NCI-H2107 treated with DMSO at 0.1 percent for 48 hours (cell line): ENCODE measurements around the gene RAB37.

Experiments
- DNase-seq: peaks from one replicate; lab custom pipeline; 2025; ENCODE audit not compliant: unreplicated experiment; lab: John Stamatoyannopoulos, UW

The RAB37 gene

DNA sequence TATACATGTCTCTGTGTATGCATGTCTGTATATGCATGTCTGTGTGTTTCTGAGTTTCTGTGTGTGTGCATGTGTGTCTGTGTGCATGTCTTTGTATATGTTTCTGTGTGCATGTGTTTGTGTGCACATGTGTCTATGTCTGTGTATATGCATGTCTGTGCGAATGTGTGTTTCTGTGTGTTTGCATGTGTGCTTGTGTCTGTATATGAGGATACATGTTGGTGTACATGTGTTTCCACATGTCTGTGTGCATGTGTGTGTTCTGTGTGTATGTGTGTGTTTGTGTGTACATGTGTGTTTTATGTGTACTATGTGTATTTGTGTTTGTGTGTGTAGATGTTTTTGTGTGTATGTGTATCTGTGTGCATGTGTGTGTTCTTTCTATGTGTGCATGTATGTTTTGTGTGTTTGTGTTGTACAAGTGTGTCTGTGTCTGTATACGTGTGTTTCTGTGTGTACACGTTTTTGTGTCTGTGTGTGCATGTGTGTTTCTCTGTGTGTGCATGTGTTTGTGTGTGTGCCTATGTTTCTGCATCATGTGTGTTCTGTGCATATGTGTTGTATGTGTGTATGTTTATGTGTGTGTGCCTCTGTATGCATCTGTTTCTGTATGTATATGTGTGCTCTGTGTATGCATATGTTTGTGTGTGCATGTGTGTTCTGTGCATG, 8.9 kb upstream of the RAB37 start:
- no peak for DNase-seq

DNA sequence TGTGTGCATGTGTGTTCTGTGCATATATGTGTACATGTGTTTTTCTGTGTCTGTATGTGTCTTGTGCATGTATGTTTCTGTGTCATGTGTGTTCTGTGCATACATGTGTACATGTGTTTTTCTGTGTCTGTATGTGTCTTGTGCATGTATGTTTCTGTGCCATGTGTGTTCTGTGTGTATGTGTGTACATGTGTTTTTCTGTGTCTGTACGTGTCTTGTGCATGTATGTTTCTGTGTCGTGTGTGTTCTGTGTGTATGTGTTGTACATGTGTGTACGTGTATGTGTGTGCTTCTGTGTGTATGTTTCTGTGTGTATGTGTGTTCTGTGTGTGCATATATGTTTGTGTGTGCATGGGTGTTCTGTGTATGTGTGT, 8.4 kb upstream of the RAB37 start:
- DNase-seq: no peak

DNA sequence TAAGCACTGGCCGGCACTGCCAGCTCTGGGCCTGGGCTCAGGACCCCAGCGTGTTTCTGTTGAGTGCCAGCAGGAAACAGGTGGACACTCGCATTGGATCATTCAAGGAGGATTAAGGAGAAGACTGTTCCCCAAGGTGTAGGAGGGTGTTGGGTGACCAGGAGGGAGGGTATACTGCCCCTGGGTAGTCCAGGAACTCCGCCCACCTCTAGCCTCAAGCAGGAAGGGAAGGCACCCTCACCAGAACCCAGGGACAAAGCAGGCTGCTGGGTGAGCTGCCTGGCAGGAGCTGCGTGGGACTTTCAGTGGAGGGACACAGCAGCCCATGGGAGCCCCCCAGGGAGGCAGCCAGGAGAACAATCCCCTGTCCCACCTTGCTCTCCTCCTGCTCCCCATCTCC, 7.7 kb upstream of the RAB37 start:
- DNase-seq: no peak

DNA sequence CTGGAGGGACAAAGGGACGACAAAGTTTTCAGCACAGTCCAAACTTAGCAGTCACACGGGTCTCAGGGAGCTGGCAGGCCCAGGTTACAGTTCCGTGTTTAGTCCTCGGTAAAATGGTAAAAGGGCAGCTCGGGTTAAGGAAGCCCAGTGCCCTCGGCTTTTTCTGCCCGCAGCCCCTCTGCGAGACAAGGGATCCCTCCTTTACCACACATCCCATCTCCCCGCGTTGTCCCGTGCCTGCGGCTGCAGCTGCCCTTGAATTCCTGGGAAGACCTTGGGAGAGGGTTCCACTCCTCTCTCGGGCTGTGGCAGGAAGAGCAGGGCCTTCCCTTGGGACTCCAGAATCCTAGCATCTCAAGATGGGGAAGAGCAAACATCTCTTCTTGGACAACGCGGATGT, 7.2 kb upstream of the RAB37 start:
- DNase-seq: no peak

DNA sequence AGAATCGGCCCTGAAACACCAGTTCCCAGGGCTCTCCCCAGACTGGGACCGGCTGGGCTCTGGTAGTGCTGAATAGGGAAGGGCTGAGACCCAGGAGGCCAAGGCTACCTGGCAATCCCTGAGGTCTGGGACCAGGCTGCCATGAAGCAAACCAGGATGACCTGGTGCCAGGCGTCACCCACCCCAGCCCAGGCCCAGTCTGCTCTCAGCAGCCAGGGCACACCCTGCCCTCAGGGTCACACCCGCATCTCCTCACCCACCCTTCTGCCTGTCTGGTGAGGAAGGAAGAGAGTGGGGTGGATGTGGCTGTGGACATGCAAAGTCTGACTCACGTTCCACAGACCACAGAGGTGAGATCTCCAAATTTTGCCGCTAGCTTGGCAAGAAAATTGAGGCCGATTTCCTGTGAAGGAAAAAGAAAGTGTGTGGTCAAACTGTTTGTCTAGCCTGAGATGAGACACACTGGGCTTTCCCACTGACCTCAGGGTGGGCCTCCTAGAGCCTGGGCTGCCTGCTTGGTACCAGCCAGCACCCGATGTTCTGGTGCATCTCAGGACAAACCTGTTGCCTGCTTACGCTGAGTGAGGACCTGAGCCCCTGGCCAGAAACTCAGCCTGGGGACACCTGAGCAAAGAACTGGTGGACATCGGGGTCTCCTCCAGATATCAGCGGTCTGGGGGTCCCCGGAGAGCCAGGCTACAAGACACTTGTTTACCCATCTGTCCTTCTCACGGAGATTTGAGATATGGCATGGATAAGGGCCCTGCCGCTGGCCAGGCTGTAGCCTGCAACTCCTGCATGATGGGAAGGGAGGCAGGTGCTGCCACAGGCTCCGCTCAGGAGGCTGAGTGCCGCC, 6.3 kb upstream of the RAB37 start:
- DNase-seq: no peak

DNA sequence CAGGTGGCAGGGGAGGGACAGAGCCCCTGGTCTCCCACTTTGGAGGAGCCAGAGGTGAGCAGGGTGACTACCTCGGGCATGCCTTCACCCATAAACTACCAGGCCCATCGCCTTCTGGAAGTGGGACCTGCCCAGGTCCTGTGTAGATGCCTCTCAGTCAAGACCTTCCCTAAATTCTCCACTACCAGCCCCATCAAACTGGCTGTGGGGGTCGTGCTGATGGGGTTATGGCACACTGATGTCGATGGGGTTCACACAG, 5.8 kb upstream of the RAB37 start:
- DNase-seq: no peak

DNA sequence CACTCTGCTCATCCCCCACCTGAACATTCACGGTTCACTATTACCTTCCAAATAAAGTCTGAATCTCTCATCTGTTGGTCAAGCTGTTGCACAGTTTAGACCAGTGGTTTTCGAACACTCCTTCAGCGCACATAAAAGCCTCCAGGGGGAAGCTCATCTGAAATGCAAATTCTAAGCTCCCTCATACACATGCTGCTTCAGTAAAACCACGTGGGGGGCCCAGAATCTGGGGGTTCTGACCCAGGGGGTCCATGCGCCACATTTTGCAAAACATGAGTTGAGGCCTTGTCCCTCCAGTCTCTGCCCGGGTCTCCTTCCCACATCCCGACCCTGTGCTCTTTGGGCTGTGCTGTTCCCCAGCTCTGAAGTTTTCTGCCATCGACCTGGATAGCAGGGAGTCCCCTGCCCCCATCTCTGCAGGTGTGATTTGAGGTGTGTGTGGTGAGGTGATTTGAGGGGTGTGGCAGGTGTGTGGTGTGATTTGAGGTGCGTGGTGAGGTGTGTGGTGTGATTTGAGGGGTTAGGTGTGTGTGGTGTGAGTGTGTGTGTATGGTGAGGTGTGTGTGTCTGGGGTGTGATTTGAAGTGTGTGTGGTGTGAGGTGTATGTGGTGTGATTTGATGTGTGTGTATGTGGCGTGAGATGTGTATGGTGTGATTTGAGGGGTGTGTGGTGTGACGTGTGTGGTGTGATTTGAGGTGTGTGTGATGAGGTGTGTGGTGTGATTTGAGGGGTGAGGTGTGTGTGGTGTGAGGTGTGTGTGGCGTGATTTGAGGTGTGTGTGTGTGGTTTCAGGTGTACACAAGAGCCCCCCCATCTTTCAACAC, 4.8 kb upstream of the RAB37 start:
- no peak for DNase-seq

DNA sequence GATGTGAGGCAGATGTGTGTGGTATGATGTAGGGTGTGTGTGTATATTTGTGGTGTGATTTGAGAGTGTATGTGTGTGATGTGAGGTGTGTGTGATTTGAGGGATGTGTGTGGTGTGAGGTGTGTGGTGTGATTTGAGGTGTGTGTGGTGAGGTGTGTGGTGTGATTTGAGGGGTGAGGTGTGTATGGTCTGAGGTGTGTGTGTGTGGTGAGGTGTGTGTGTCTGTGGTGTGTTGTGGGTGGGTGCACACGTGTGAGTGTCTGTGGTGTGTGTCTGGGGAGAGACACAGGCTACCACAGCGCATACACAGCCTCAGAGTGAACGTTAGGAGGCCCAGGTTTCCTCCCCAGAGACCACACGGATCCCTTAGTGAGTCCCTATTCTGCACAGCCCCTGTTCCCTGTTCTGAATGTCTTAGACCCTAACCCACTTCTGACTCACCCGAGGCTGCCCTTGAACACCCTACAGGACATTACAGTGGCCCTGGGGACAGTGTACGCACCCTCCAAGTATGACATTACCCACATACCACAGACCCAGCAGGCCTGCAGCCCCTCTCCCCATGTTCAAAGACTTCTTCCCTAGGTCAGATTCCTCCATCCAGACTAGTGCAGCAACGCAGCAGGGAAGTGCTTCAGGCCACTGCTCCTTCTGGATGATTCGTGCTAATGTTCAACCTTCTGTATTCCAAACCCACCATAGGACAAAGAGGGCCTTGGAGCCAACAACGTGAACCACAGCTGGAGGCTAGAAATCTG, 3.5 kb upstream of the RAB37 start:
- DNase-seq: no peak

DNA sequence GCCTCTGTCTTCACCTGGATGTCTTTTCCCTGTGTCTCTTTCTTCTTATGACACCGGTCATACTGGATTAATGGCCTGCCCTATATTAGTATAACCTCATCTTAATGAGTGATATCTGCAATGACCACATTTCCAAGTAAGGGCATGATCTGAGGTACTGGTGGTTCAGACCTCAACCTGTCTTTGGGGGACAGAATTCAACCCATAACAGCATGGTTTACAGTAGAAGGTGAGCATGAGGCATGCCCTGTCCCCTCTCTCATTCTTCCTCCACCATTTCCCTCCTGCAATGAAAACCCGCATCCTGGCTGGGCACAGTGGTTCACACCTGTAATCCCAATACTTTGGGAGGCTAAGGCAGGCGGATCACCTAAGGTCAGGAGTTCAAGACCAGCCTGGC, 2.8 kb upstream of the RAB37 start:
- no peak for DNase-seq

DNA sequence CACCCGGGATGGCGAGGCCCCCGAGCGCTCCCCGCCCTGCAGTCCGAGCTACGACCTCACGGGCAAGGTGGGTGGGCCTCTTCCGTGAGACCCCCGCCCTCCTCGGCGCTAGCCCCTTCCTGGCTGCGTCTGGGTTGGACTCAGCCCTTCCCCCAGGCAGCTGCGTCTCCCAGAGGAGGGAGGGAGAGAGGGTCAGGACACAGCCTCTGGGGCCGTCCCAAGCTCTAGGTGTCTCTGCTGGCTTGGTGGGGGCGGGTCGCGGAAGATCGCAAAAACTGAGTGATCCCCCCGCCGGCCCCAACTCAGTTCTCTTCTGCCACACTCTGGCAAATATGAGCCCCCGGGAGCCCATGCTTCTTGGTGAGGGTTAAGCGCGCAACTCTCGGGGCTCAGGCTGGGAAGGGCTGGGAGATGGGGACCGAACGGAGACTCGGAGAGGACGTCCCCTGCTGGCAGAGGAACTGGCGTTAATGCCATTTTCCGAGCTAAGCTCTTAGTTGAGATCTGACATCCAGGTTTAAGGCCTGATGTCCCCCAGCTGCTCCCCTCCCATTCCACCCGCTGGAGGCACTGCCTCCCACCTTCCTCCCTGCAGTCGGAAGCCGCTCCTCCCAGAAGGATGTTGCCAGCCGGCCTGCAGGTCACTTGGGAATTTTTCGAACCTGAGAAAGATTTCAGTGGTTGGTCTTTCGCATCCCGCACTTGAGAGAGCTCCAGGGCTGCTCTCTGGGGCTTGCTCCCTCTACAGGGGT, 419 bp downstream of the RAB37 start:
- no peak for DNase-seq

DNA sequence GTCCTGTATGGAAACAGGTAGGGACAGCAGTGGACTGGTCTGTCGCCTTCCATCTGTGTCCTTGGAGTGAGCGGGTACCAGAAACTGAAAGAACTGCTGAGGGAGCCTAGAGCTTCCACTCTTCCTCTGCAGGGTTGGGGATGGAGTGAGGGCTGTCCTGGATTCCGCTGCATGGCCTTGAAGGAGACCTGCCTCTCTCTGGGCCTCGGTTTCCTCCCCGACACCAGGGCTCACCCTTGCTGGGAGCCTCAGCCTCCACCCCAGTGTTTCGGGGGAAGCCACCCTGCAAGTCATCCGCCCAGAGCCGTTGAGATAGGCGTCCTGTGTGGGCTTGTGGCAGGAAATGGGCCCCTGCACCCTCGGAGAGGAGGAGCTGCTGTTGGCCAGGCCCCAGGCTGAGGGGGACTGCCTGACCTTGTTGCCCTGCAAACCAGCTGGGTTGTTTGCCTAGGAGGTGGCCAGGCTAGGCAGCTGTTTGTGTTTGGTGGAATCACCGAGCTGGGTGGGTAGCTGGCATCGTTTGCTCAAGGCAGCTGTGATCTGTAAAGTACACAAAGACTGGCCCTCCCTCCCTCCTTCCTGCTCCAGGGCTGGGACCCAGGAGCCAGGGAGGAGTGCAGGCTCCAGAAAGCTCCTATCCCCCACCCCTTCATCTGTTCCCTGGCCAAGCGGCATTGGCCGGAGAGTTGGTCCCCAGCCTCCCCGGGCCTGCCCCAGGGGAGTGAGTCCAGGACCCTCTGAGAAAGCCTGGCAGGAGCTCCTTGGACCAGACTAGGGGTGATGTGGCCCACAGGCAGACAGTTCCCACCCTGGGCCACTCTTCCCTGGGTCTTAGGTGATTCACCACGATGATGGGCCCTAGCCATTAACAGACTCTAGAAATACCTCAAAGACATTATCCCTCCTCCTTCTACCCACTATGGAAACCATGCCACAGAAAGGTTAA, 1.3 kb downstream of the RAB37 start:
- DNase-seq: no peak

DNA sequence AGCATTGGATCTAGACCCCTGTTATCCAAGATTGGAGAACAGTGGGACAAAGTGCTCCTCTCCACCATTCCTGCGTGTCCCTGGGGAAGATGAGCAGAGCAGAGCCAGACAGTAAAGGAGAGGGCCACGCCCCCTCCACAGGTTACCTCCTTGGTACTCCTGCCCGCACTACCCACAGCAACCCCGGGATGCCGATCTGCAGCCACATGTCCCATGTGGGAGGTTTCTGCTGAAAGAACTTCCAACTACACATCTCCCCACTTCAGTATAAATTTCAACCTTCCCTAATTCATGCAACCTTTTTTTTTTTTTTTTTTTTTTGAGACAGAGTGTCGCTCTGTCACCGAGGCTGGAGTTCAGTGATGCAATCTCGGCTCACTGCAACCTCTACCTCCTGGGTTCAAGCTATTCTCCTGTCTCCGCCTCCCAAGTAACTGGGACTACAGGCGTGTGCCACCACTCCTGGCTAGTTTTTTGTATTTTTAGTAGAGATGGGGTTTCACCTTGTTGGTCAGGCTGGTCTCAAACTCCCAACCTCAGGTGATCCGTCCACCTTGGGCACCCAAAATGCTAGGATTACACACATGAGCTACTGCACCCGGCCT, 2.3 kb downstream of the RAB37 start:
- no peak for DNase-seq

DNA sequence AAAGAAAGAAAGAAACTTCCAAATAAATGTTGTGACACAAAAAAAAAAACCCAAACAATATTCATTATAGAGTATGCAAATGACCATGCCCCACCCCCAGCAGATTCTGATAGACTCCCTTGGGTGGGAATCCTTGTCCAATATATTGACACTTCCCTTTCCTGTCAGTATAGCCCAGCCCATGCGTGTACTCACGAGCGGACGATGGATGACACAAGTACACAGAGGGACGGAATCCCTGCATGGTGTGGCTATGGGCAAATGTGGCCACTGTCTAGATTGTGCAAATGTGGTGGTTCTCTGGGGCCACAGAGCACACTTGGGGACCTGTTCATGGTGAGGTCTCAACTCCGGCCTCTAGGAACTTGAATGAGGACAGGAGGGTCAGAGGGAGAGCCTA, 3.1 kb downstream of the RAB37 start:
- no peak for DNase-seq

DNA sequence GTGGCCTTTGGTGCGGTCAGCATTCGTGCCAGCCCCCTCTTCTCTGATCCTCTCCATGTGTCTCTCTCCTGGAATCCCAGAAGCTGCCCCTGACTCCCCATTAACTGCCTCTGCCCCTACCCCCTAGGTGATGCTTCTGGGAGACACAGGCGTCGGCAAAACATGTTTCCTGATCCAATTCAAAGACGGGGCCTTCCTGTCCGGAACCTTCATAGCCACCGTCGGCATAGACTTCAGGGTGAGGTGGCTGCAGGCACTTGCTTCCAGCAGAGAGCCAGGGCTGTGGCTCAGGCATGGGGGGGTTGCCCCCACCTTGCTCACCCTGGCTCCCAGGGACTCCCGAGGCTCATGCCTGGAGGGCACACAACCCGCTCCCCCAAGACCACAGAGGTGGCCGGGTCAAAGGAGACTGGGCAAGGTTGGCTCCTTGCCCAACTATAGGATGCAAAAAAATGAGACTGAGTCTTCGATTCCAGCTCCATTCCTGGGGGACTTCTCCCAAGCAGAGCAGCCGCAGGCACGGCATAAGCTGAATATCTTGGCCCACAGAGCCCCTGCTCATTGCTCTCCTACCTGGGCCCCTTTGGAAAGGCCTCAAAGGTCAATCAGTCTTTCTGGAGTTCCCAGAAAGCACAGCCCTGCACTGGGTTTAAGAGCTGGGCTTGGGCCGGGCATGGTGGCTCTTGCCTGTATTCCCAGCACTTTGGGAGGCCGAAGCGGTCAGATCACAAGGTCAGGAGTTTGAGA, 3.8 kb downstream of the RAB37 start:
- DNase-seq: no peak

DNA sequence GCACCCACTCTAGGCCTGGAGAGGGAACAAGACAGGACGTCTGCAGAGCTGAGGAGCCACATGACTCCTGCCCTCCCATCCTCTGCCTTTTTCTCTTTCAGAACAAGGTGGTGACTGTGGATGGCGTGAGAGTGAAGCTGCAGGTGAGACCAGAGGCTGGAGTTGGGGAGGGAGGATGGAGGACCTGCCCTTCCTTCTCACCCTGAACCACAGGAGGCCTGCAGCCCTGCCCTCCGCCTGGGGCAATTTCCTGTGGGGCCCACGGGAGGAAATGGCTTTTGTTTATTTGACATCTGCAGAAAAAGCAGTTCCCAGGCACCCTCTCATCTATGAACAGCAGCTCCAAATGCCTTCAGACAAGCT, 5.1 kb downstream of the RAB37 start:
- no peak for DNase-seq

DNA sequence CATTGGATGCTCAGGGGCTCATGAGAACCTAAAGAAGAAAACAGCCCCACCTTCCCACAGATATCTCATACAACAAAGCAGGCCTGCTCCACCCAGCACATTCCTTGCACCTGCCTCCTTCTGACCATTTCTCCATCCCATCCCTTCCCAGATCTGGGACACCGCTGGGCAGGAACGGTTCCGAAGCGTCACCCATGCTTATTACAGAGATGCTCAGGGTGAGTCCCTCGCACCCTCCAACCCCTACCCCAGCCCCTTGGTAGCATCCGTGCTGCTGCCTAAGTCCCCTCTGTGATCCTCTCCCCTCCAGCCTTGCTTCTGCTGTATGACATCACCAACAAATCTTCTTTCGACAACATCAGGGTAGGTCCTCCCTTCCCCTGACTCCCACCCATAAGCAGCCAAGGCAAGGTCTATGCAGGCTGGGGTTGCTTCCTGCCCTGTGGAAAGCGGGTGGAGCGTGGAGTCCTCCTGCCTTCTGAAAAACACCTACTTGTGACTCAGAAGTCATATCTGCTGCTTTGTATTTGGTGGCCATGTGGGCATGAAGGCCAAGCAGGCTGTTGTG, 6.0 kb downstream of the RAB37 start:
- no peak for DNase-seq

DNA sequence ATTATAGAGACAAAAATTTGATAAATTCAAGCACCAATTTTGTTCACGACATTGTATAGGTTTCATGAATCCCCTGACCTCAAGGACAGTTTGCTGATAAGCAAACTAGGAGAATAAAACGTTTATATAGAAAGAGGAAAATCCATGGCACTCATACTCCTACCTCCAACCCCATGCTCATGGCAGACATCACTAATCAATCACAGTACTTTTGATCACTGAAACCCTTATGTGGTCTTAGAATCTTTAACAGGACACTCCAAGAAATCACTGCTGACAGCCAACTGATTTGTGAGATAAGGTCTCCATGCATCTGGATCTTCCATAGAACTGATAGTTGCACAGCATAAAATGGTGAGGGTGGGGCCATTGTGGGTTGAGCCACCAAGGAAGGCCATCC, 6.7 kb downstream of the RAB37 start:
- no peak for DNase-seq

DNA sequence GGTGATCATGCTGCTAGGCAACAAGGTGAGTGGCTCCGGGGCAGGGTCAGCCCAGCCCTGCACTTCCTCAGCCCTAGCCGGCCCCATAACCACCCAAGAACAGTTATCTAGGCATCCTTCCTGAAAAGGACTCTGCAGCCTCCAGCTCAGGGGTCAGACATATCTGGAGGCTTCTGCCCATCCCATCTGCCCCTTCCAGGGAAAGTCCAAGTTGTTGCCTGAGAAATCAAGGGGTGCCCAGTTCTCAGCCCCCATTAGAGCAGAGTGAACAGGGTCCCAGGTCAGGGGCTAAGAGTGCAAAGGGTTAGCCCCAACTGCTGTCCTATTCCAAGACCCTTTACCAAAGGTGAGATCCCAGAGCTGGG, 7.3 kb downstream of the RAB37 start:
- DNase-seq: no peak
